Mammary epithelial cell (primary cell): ENCODE data around the gene NOCT.

Experiments
- EZH2 ChIP-seq: IDR thresholded peaks from 2 replicates; pipeline ENCODE4 v1.6.1; 2012; ENCODE audit warnings: low read length, inconsistent platforms, borderline replicate concordance
- TF ChIP-seq, protein P1 (sequence below), 2 donors: IDR thresholded peaks in 1 of 2; conservative IDR thresholded peaks in 1 of 2; 2 replicates each; pipeline ENCODE4 v1.5.1; 2011 to 2012; ENCODE audit warnings: inconsistent platforms in 2 of 2, low read length in 2 of 2, mild to moderate bottlenecking in 2 of 2, control low read depth in 1 of 2, low read depth in 1 of 2; ENCODE audit not compliant: insufficient read depth in 1 of 2; ENCODE audit errors: extremely low read depth in 1 of 2

DNA sequence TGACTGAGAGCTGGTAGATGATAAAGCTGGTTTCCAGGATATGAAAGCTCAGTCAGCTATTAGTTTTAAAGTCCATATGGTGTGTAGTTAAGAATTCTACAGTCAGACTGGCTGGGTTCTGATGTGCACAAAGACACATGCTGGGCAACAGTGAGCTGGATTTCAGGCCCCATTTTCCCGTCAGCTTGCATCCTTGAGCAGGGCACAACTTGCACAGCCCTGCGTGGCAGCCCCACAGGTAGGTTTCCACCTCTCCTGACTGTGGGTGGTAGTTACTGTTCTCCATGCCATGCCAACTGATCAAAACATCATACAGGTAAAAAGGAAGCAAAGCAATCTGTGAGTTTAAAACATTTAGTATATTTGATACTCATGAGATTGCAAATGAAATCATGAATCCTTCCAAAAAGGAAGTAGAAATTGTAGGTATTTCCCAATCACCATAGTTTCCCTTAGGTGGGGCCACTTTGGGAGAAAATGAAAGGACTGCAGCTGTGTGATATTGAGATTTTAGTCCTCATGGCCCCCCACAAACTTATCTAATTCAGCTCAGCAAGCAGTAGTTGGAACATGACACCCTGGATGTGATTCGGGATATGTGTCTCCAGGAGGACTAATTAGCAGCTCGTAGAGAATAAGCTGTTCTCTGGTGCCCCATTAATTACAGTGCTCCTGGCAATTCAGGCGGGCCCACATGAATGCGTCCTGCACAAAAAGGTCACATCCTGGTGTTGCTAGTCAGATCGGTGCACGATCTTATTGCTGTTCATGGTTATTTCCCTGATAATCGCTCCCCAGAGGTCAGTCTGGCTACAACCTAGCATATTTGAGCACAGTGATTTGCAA is 42.4 kb upstream of the NOCT start:
- TF ChIP-seq, protein P1, sequence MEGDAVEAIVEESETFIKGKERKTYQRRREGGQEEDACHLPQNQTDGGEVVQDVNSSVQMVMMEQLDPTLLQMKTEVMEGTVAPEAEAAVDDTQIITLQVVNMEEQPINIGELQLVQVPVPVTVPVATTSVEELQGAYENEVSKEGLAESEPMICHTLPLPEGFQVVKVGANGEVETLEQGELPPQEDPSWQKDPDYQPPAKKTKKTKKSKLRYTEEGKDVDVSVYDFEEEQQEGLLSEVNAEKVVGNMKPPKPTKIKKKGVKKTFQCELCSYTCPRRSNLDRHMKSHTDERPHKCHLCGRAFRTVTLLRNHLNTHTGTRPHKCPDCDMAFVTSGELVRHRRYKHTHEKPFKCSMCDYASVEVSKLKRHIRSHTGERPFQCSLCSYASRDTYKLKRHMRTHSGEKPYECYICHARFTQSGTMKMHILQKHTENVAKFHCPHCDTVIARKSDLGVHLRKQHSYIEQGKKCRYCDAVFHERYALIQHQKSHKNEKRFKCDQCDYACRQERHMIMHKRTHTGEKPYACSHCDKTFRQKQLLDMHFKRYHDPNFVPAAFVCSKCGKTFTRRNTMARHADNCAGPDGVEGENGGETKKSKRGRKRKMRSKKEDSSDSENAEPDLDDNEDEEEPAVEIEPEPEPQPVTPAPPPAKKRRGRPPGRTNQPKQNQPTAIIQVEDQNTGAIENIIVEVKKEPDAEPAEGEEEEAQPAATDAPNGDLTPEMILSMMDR (conservative IDR thresholded peaks at IDR 0.05 in 1 of 2, IDR thresholded peaks at IDR 0.05 in 1 of 2; ENCODE audit: extremely low read depth in 1 of 2, insufficient read depth in 1 of 2, low read depth in 1 of 2, low read length in 2 of 2): no peak
- no peak for TF ChIP-seq EZH2
